ENCODE results near the gene MAP3K13. TPM values are rescaled to one million over a fixed set of nuclear protein-coding genes. Genes with fewer than 3 reads are reported as not detected.

MAP3K13 gene
- total and polyA plus RNA-seq, 2 of the 13 experiments (the other 11 are each of a cell fraction or from before 2014, with no cell fraction given): 24.2 to 26.5 TPM

DNA sequence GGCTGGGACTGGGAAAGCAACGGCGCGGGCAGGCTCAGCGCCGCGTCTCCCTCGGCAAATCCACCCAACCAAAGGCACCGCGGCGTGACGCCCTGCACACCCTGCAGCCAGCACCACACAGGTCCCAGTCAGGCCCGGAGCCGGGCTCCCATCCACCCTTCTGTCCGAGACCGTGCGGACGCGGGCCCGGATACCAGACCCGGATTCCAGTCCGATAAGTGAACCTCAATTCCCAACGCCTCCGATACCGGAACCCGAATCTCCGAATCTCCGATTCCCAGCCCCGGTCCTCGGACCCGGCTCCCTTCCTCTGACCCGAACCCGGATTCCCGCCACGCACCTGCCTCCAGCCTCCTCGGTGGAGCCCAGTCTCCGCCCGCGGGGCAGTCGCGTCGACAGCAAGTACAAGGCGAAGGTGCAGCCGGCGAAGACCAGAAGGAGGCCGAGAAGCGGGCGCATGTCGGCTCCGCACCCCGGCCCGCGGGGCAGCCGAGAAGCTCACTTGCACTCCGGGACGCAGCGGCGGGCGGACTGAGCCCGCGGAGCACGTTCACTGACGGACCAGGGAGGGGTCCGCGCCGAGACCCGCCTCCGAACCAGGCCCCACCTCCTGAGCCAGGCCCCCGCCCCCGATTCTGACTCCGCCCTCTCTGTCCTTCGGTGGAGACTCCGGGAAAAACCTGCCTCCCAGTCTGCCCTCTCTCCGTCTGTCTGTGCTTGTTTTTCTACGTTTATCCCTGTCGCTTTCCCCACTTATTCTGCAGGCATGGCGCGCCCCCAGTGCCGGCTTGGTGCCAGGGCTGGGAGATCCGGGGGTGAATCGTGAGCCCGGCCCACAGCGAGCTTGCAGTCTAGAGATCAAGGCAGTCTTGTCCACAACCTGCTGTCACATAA lies 135.8 kb downstream of the MAP3K13 start, which contains the start of gene TMEM41A (continued):
- TF ChIP-seq, protein P1, sequence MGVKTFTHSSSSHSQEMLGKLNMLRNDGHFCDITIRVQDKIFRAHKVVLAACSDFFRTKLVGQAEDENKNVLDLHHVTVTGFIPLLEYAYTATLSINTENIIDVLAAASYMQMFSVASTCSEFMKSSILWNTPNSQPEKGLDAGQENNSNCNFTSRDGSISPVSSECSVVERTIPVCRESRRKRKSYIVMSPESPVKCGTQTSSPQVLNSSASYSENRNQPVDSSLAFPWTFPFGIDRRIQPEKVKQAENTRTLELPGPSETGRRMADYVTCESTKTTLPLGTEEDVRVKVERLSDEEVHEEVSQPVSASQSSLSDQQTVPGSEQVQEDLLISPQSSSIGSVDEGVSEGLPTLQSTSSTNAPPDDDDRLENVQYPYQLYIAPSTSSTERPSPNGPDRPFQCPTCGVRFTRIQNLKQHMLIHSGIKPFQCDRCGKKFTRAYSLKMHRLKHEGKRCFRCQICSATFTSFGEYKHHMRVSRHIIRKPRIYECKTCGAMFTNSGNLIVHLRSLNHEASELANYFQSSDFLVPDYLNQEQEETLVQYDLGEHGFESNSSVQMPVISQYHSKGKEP (CRISPR knock-in tag; IDR thresholded peaks at IDR 0.05): no peak; the same call in none of the 2 replicates
- no peak; the same call in 1 of the 2 replicates for TF ChIP-seq TEAD2 (CRISPR knock-in tag; IDR thresholded peaks at IDR 0.05)
- 0 out of 2 replicates have a peak, but pooled peaks have one; percentile 62 for TF ChIP-seq MZF1 (CRISPR knock-in tag; IDR thresholded peaks at IDR 0.05; ENCODE audit: borderline replicate concordance)
- TF ChIP-seq ZNF589 (CRISPR knock-in tag; conservative IDR thresholded peaks at IDR 0.05): peak; percentile 87; the same call in 1 of the 2 replicates
- TF ChIP-seq RNF2 (conservative IDR thresholded peaks at IDR 0.05; ENCODE audit: low read depth): peak; percentile 47; the same call in 1 of the 2 replicates
- TF ChIP-seq SALL1 (CRISPR knock-in tag; IDR thresholded peaks at IDR 0.05): peak; percentile 93
- TF ChIP-seq, protein P2, sequence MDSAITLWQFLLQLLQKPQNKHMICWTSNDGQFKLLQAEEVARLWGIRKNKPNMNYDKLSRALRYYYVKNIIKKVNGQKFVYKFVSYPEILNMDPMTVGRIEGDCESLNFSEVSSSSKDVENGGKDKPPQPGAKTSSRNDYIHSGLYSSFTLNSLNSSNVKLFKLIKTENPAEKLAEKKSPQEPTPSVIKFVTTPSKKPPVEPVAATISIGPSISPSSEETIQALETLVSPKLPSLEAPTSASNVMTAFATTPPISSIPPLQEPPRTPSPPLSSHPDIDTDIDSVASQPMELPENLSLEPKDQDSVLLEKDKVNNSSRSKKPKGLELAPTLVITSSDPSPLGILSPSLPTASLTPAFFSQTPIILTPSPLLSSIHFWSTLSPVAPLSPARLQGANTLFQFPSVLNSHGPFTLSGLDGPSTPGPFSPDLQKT (CRISPR knock-in tag; IDR thresholded peaks at IDR 0.05; ENCODE audit: borderline replicate concordance): no peak
- TF ChIP-seq, protein P3, sequence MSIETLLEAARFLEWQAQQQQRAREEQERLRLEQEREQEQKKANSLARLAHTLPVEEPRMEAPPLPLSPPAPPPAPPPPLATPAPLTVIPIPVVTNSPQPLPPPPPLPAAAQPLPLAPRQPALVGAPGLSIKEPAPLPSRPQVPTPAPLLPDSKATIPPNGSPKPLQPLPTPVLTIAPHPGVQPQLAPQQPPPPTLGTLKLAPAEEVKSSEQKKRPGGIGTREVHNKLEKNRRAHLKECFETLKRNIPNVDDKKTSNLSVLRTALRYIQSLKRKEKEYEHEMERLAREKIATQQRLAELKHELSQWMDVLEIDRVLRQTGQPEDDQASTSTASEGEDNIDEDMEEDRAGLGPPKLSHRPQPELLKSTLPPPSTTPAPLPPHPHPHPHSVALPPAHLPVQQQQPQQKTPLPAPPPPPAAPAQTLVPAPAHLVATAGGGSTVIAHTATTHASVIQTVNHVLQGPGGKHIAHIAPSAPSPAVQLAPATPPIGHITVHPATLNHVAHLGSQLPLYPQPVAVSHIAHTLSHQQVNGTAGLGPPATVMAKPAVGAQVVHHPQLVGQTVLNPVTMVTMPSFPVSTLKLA (IDR thresholded peaks at IDR 0.05): 0 out of 2 replicates have a peak, but pooled peaks have one; percentile 2
- TF ChIP-seq ZNF30 (CRISPR knock-in tag; IDR thresholded peaks at IDR 0.05): no peak; the same call in 1 of the 2 replicates
- peak; percentile 90 for TF ChIP-seq ZNF768 (CRISPR knock-in tag; IDR thresholded peaks at IDR 0.05)
- no peak for TF ChIP-seq PLRG1 (conservative IDR thresholded peaks at IDR 0.05)
- no peak for TF ChIP-seq ZNF879 (CRISPR knock-in tag; IDR thresholded peaks at IDR 0.05)
- TF ChIP-seq STAG1 (CRISPR knock-in tag; IDR thresholded peaks at IDR 0.05): peak; percentile 19; the same call in 1 of the 2 replicates
- peak; percentile 42; the same call in 1 of the 2 replicates for TF ChIP-seq ZNF124 (CRISPR knock-in tag; IDR thresholded peaks at IDR 0.05)
- TF ChIP-seq TMF1 (CRISPR knock-in tag; IDR thresholded peaks at IDR 0.05; ENCODE audit: low read depth): peak; percentile 74; the same call in 1 of the 2 replicates
- no peak; the same call in 1 of the 2 replicates for TF ChIP-seq ZNF567 (CRISPR knock-in tag; IDR thresholded peaks at IDR 0.05; ENCODE audit: borderline replicate concordance)
- no peak for TF ChIP-seq NFE2L1 (CRISPR knock-in tag; IDR thresholded peaks at IDR 0.05; ENCODE audit: borderline replicate concordance)
- TF ChIP-seq BHLHE40 (IDR thresholded peaks at IDR 0.05; ENCODE audit: low read length): peak; percentile 65; the same call in 1 of the 2 replicates
- TF ChIP-seq ZNF10 (CRISPR knock-in tag; IDR thresholded peaks at IDR 0.05; ENCODE audit: borderline replicate concordance, low read depth): no peak
- no peak; the same call in 1 of the 2 replicates for TF ChIP-seq CENPBD1 (CRISPR knock-in tag; IDR thresholded peaks at IDR 0.05; ENCODE audit: borderline replicate concordance, low read depth)
- TF ChIP-seq THAP11 (CRISPR knock-in tag; IDR thresholded peaks at IDR 0.05): peak; percentile 95
- peak; percentile 89 for TF ChIP-seq HOXA3 (CRISPR knock-in tag; IDR thresholded peaks at IDR 0.05)
- TF ChIP-seq SAP130 (CRISPR knock-in tag; IDR thresholded peaks at IDR 0.05; ENCODE audit: low read depth): peak; percentile 90
- peak; percentile 86 for TF ChIP-seq HDAC2 (CRISPR knock-in tag; IDR thresholded peaks at IDR 0.05)
- TF ChIP-seq SRSF4 (IDR thresholded peaks at IDR 0.05; ENCODE audit: low read depth, low read length, poor library complexity, severe bottlenecking): no peak
- peak; percentile 74 for TF ChIP-seq AGO2 (optimal IDR thresholded peaks at IDR 0.05; ENCODE audit: low read depth, low read length)
- peak; percentile 74; the same call in 1 of the 2 replicates for TF ChIP-seq ZNF557 (CRISPR knock-in tag; IDR thresholded peaks at IDR 0.05)

Data from HepG2 (cell line).